OCI-LY3 (cell line): ENCODE data around the gene DUSP14.

ENCODE experiments used
- EZH2phosphoT487 ChIP-seq: fragments of 200-600 bp; shearing (Covaris generic); IDR thresholded peaks from 2 replicates; pipeline ENCODE4 v1.6.1; 2018; ENCODE audit warnings: antibody characterized with exemption, mixed run types, low read depth
- TF ChIP-seq, protein P1 (sequence below): fragments of 200-600, 300-600 bp; sonication (generic); IDR thresholded peaks from 2 replicates; pipeline ENCODE4 v1.5.1; 2014; ENCODE audit warnings: antibody characterized with exemption, low read length, low read depth

- TF ChIP-seq, protein P1, sequence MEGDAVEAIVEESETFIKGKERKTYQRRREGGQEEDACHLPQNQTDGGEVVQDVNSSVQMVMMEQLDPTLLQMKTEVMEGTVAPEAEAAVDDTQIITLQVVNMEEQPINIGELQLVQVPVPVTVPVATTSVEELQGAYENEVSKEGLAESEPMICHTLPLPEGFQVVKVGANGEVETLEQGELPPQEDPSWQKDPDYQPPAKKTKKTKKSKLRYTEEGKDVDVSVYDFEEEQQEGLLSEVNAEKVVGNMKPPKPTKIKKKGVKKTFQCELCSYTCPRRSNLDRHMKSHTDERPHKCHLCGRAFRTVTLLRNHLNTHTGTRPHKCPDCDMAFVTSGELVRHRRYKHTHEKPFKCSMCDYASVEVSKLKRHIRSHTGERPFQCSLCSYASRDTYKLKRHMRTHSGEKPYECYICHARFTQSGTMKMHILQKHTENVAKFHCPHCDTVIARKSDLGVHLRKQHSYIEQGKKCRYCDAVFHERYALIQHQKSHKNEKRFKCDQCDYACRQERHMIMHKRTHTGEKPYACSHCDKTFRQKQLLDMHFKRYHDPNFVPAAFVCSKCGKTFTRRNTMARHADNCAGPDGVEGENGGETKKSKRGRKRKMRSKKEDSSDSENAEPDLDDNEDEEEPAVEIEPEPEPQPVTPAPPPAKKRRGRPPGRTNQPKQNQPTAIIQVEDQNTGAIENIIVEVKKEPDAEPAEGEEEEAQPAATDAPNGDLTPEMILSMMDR: peak; percentile 37; the same call in 1 of the 2 replicates
- no peak for TF ChIP-seq EZH2phosphoT487
Measured at GRCh38 chr17:37490022-37490587, 414 bp downstream of the DUSP14 start.
